ENCODE data around the gene SPRR3.
A peak's percentile ranks its signal among the peaks of the same experiment; 100 is the strongest.
"Not testable (repeated sequence)": the region's sequence is repeated elsewhere in the genome, so short reads cannot be mapped to it uniquely, and the experiment has no call there.

Gene SPRR3

DNA sequence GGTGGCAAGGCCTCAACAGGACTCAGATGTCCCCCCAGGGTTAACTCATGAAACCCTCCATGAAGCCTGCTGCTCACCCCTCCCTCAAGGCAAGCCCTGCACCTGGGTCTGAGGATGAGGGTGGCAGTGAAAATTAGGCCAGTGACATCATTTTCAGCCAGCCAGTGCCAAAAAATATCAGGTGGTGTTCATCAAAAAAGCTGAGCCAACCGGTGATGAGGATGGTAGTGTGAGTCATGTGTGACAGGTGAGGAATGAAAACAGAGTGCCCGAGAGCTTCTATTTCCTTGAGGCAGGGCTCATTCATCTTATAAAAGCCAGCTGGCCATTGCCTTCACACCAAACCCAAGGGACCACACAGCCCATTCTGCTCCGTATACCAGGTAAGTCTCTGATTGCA is 17.8 kb upstream of the SPRR3 start, which contains the start of gene SPRR1A:
TSS of gene SPRR1A (plus strand) at position 339 of the 400 bp plus-strand sequence. CDS start 1,150 bp downstream, outside the sequence.
- no peak for DNase-seq

DNA sequence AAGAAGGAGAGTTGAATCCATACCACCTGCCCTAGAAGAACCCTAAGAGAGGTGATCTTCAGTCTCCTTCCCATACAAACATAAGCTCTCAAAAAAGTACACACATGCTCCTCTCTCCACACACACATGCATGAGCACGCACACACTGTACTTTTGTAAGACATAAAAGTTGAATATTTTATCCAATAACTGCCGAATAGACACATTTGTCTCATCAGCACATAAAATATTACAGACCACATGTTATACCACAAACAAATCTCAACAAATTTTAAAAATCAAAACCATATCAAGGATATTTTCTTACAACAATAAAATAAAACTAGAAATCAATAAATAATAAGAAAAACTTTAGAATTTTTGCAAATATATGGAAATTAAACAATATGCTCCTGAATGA is 15.0 kb upstream of the SPRR3 start:
- no peak for DNase-seq

GRCh38 chr1:152993186-152993585 is 8.4 kb upstream of the SPRR3 start:
- DNase-seq: no peak

GRCh38 chr1:152995842-152996241 is 5.7 kb upstream of the SPRR3 start:
- no peak for DNase-seq

GRCh38 chr1:152996633-152997400 is 4.7 kb upstream of the SPRR3 start:
- no peak for DNase-seq

DNA sequence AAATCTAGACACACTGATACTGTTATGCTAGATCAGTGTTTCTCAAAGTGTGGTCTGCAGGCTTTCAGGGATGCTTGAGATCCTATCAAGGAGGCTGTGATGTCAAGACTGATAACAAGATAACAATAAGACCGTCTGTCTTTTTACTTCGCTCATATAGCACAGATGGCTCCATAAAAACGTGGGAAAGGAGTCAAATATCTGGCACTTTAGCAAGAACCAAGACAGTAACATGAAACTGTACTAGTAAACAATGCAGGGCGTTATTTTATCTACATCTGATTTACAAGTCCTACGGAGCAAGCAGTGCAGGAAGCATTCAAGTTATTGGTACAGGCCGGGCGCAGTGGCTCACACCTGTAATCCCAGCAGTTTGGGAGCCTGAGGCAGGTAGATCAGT is 3.6 kb upstream of the SPRR3 start:
- DNase-seq: no peak

- no peak for DNase-seq
Observed at GRCh38 chr1:152998476-152998875, 3.1 kb upstream of the SPRR3 start.

GRCh38 chr1:152999818-153000217 is 1.7 kb upstream of the SPRR3 start:
- no peak for DNase-seq

- no peak for DNase-seq
Observed at GRCh38 chr1:153000294-153000693, 1.3 kb upstream of the SPRR3 start.

GRCh38 chr1:153011235-153011758 is 9.7 kb downstream of the SPRR3 start:
- DNase-seq: not testable (repeated sequence)

DNA sequence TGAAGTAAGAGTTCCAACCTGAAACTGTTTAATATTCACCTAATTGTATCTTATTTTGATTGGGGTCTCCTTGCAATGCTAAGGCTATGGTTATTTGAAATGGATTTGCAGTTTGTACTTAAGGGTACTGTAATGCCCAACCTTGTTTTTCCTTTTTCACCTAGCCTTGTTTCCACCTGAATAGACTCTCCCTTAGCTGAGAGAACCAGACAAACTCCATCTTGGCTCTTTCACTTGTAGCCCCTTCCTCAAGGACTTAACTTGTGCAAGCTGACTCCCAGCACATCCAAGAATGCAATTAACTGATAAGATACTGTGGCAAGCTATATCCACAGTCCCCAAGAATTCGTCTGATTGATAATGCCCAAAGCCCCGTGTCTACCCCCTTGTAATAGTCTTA is 20.3 kb downstream of the SPRR3 start:
- not testable (repeated sequence) for DNase-seq

DNA sequence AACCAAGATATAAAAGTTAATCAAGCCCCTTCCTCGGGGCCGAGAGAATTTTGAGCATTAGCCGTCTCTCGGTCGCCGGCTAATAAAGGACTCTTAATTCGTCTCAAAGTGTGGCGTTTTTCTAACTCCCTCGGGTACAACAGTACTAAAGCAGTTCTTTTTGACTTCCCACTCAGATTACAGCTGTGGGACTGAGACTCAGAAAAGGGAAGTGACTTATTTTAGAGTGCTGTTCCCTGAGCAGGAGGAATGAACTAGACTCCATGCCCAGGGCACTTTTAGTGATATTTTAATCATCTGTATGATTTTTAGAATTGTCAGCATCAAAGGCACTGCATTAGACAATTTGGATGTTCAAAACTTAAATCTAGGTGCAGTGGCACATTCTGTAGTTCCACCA is 20.8 kb downstream of the SPRR3 start:
- DNase-seq: not testable (repeated sequence)

DNA sequence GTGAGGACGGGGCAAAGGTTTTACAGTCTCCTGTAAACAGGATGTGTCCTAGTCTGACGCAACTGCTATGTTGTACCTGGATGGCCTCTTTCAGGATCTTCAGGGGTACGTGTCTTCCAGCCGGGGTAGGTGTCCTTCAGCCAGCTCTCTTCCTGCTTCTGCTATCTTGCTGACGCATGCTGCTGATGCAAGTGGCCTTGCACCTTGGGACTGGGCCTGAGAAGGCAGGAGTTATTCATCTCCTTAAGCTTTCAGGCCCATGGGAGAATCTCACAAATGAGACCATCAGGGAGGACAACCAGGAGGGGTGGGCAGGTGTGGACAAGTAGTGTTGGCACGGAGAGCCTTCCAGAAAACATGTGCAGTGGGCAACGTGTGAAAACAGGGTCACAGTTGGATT is 21.6 kb downstream of the SPRR3 start:
- DNase-seq: no peak

GRCh38 chr1:153024413-153024812 is 22.9 kb downstream of the SPRR3 start:
- no peak for DNase-seq

DNA sequence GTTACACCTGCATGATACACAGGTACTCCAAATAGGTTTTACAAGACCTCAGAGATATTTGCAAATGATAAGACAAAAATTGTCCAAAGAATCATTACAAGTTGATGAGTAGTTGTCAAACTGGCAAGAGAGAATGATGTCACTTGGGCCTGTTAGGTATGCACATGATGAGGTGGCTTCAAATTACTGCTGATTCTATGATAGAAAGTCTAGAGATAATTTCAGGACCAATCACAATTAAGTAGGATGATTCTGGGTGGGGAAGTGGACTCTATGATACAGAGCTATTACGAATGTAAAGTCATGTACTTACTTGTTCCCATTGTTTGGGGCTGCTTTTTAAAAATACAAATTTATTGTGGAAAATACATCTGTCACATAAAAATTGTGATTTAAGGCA is 24.2 kb downstream of the SPRR3 start:
- DNase-seq: no peak

GRCh38 chr1:153028766-153029165 is 27.2 kb downstream of the SPRR3 start:
- DNase-seq: no peak

GRCh38 chr1:153030895-153031294 is 29.3 kb downstream of the SPRR3 start, which contains the start of gene SPRR1B:
TSS of gene SPRR1B (plus strand) at chr1:153031203. CDS start at chr1:153032346, 1,143 bp downstream.
- no peak for DNase-seq

DNA sequence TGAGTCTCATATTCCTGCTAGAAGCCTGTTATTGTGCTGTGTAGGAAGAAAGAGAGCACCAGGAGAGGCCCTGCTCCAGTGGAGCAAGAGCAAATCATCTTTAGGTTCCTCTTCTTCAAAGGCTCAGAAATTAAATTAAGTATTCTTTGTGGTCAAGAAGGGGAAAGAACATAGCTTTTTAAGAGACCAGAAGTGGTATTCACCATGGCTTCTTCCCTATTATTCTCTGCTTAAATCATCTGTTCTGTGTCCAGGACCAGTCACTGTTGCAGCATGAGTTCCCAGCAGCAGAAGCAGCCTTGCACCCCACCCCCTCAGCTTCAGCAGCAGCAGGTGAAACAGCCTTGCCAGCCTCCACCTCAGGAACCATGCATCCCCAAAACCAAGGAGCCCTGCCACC is 30.5 kb downstream of the SPRR3 start:
- DNase-seq: no peak

DNA sequence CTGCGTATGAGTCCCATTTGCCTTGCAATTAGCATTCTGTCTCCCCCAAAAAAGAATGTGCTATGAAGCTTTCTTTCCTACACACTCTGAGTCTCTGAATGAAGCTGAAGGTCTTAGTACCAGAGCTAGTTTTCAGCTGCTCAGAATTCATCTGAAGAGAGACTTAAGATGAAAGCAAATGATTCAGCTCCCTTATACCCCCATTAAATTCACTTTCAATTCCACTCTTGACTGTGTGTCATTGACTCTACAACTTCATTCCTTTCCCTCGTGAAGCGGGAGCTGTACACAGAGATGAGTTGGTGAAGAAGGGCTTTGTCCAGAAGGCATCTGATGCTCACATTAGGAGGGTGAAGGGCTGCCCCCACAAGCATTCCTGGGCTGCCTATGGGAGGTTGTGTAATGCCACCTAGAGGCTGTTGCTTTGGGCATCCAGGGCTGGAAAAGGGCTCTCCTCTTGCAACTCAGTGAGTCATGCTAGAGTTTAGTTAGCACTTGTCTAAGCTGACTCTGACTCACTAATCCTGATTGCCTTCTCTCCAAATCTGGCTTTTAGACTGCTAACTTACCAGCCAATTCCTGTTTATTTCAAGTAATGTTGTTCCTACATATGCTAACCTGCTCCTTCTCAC is 31.2 kb downstream of the SPRR3 start:
- DNase-seq: peak; percentile 34

GRCh38 chr1:153035211-153035610 is 33.7 kb downstream of the SPRR3 start:
- no peak for DNase-seq

GRCh38 chr1:153040950-153041631 is 39.5 kb downstream of the SPRR3 start, which contains the start of gene SPRR2D:
TSS of gene SPRR2D (minus strand) at chr1:153041120. CDS start at chr1:153040346, 774 bp downstream.
- peak; percentile 16 for DNase-seq

DNA sequence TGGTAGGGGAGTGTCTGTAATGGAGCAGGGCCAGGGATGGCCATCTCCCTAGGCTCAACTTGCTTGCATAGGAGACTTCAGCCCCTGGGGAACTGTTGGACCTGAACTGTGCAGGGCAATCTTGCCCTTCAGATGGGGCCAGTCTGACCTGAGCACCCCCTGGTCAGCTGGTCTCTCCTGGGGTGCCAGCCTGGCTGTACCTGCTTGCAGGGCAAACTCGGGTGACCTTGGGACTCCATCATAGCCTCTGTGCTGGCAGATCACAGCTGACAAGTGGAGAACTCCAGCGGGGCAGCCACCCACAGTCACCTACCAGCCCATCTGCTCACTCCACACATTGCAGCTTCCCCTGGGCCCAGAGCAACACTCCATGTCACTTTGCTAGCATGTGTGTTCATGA is 47.7 kb downstream of the SPRR3 start:
- no peak for DNase-seq
